CD4-positive, alpha-beta T cell (primary cell): ENCODE data around the gene REEP5. TPM values are rescaled to one million over a fixed set of nuclear protein-coding genes. Genes with fewer than 3 reads are reported as not detected.
"Not testable (repeated sequence)": the region's sequence is repeated elsewhere in the genome, so short reads cannot be mapped to it uniquely, and the experiment has no call there.

Experiments
- ATAC-seq: fragments of 200-7000 bp; cut with Tn5 transposase; one replicate; pipeline ENCODE4 v1.10.0; 2022; ENCODE audit warnings: mild to moderate bottlenecking; ENCODE audit not compliant: poor library complexity
- CTCF ChIA-PET: fragments of 350-600 bp; sonication (Branson Sonifier 250); formaldehyde crosslinking; loops from one replicate; lab custom pipeline; 2021; ENCODE audit warnings: antibody characterized with exemption, inconsistent platforms; lab: Charles Lee
- POLR2A ChIA-PET: fragments of 350-600 bp; sonication (Branson Sonifier 250); formaldehyde crosslinking; loops from one replicate; lab custom pipeline; 2021; ENCODE audit warnings: antibody characterized with exemption, inconsistent platforms; lab: Charles Lee
- DNase-seq, 14 experiments: peaks; one replicate each; pipeline ENCODE4 v3.0.0-alpha.2; 2013 to 2020; ENCODE audit warnings: mixed read lengths in 2 of 14
- H3K27ac ChIP-seq, 2 donors: one replicate each; pipeline versions ENCODE4 v1.5.1 to v1.7.0; 2013; ENCODE audit warnings: low read length in 2 of 2, low read depth in 1 of 2, mild to moderate bottlenecking in 1 of 2
- H3K27me3 ChIP-seq, 2 experiments: 1 replicate in 1 of 2; 2 replicates in 1 of 2; pipeline versions ENCODE4 v1.6.1 to v1.7.0; 2013; ENCODE audit warnings: low read length in 2 of 2, control low read depth in 1 of 2, mild to moderate bottlenecking in 1 of 2, moderate library complexity in 1 of 2; ENCODE audit not compliant: insufficient read depth in 2 of 2, control insufficient read depth in 1 of 2
- H3K36me3 ChIP-seq: one replicate; pipeline ENCODE4 v1.6.1; 2013; ENCODE audit warnings: low read length, control low read depth; ENCODE audit not compliant: insufficient read depth
- H3K4me1 ChIP-seq: one replicate; pipeline ENCODE4 v1.6.1; 2013; ENCODE audit warnings: low read length, control low read depth; ENCODE audit not compliant: insufficient read depth
- H3K4me3 ChIP-seq: one replicate; pipeline ENCODE4 v1.5.1; 2013; ENCODE audit warnings: mild to moderate bottlenecking, low read length, moderate library complexity
- H3K9me3 ChIP-seq, 2 experiments: 1 replicate in 1 of 2; 2 replicates in 1 of 2; pipeline versions ENCODE4 v1.6.1 to v1.7.0; 2013; ENCODE audit warnings: low read length in 2 of 2, mild to moderate bottlenecking in 2 of 2, control low read depth in 1 of 2, moderate library complexity in 1 of 2; ENCODE audit not compliant: control insufficient read depth in 1 of 2, insufficient read depth in 1 of 2
- H3K27ac Mint-ChIP-seq: one replicate; pipeline ENCODE4 v1.8.0; 2020; ENCODE audit warnings: mixed read lengths
- H3K27me3 Mint-ChIP-seq: one replicate; pipeline ENCODE4 v1.8.0; 2021; ENCODE audit warnings: mixed read lengths
- H3K36me3 Mint-ChIP-seq: one replicate; pipeline ENCODE4 v1.8.0; 2021; ENCODE audit warnings: low read depth, mixed read lengths
- H3K4me1 Mint-ChIP-seq: one replicate; pipeline ENCODE4 v1.8.0; 2021; ENCODE audit warnings: low read depth, mixed read lengths
- H3K4me3 Mint-ChIP-seq: one replicate; pipeline ENCODE4 v1.8.0; 2020; ENCODE audit warnings: mild to moderate bottlenecking, mixed read lengths
- H3K9me3 Mint-ChIP-seq: one replicate; pipeline ENCODE4 v1.8.0; 2020; ENCODE audit warnings: mixed read lengths
- CTCF ChIP-seq: fragments of 200-600 bp; IDR thresholded peaks from one replicate; pipeline ENCODE4 v1.8.0; 2022; ENCODE audit warnings: antibody characterized with exemption, mild to moderate bottlenecking
- intact Hi-C, 2 experiments: fragments of 100-400 bp; cut with DNase I in 1 of 2; cut with micrococcal nuclease in 1 of 2; formaldehyde crosslinking; loops; one replicate each; pipeline versions ENCODE4 v1.15.1 to v1.9.0; 2023 to 2025; cut with DNase I, micrococcal nuclease
- total RNA-seq, 174 experiments: library from RNA in 2 of 174; stranded (reverse) in 2 of 174; gene quantifications; one replicate each; pipeline ENCODE4 v1.2.3 and lab custom pipeline; 2021 to 2026

REEP5 gene
- total RNA-seq, 2 experiments from 2014 or later = 25.3 to 26.6 TPM

GRCh38 chr5:112895682-112896081 lies 26.3 kb downstream of the REEP5 start:
- ATAC-seq = no peak
- no peaks in the 10 kb centered on the region for H3K27me3 ChIP-seq
- intact Hi-C loops = no loop called here
- peaks cover 71% of the 10 kb centered on the region for H3K36me3 Mint-ChIP-seq
- no peak for DNase-seq
- H3K27ac ChIP-seq = no peak overlapping the region
- H3K4me3 ChIP-seq = no peak overlapping the region
- ChIA-PET CTCF (interaction anchor here (1.3 to 2.1 kb wide), 4 partner anchors 17 to 35 kb away, joined by 3 to 5 read pairs (median 4); partner anchors contain the start of genes REEP5 and SRP19), POLR2A (interaction anchor here (1.1 to 1.5 kb wide), 2 partner anchors 8 to 26 kb away, joined by 3 to 4 read pairs; partner anchors contain the start of gene REEP5)
- peaks cover 45% of the 10 kb centered on the region for H3K36me3 ChIP-seq
- no peak for TF ChIP-seq CTCF
- no peaks in the 10 kb centered on the region for H3K9me3 Mint-ChIP-seq
- no peaks in the 10 kb centered on the region for H3K9me3 ChIP-seq
- H3K4me3 Mint-ChIP-seq = no peak overlapping the region
- no peak overlapping the region for H3K27ac Mint-ChIP-seq
- peaks cover 14% of the 10 kb centered on the region for H3K4me1 Mint-ChIP-seq
- peaks cover 2% of the 10 kb centered on the region for H3K4me1 ChIP-seq
- H3K27me3 Mint-ChIP-seq = no peaks in the 10 kb centered on the region

- Mint-ChIP-seq H3K27ac (no peak overlapping the region), H3K27me3 (no peaks in the 10 kb centered on the region), H3K9me3 (no peaks in the 10 kb centered on the region), H3K4me3 (no peak overlapping the region), H3K4me1 (peaks cover 26% of the 10 kb centered on the region), H3K36me3 (peaks cover 52% of the 10 kb centered on the region)
- no peak overlapping the region for H3K4me3 ChIP-seq
- no peaks in the 10 kb centered on the region for H3K27me3 ChIP-seq
- ChIA-PET POLR2A (no interaction called here), CTCF (interaction anchor here (1.3 kb wide), 1 partner anchor 45 kb away, joined by 4 read pairs; no protein-coding TSS in a partner anchor)
- H3K36me3 ChIP-seq = peaks cover 26% of the 10 kb centered on the region
- no peaks in the 10 kb centered on the region for H3K9me3 ChIP-seq
- TF ChIP-seq CTCF = no peak
- H3K27ac ChIP-seq = no peak overlapping the region
- ATAC-seq (no peak), DNase-seq (no peak)
- peaks cover 8% of the 10 kb centered on the region for H3K4me1 ChIP-seq
- intact Hi-C loops = no loop called here
Measured at GRCh38 chr5:112892776-112893175, 29.3 kb downstream of the REEP5 start.

GRCh38 chr5:112892066-112892465 lies 30.0 kb downstream of the REEP5 start:
- H3K27ac ChIP-seq, H3K27me3 Mint-ChIP-seq, H3K4me3 ChIP-seq, H3K4me3 Mint-ChIP-seq, ATAC-seq, intact Hi-C loops, POLR2A ChIA-PET, H3K9me3 Mint-ChIP-seq, H3K27ac Mint-ChIP-seq, H3K9me3 ChIP-seq, H3K27me3 ChIP-seq, H3K4me1 ChIP-seq, DNase-seq: not testable (repeated sequence)
- H3K36me3 Mint-ChIP-seq = peaks cover 45% of the 10 kb centered on the region
- CTCF ChIA-PET = interaction anchor here (1.3 kb wide), 1 partner anchor 44 kb away, joined by 4 read pairs; no protein-coding TSS in a partner anchor
- peaks cover 33% of the 10 kb centered on the region for H3K4me1 Mint-ChIP-seq
- H3K36me3 ChIP-seq = peaks cover 28% of the 10 kb centered on the region

GRCh38 chr5:112886975-112887374 lies 35.1 kb downstream of the REEP5 start:
- Histone ChIP-seq H3K9me3 (no peaks in the 10 kb centered on the region), H3K36me3 (peaks cover 55% of the 10 kb centered on the region), H3K27ac (peak overlapping the region in 1 of 2 donors; percentile 8), H3K4me3 (no peak overlapping the region), H3K27me3 (no peaks in the 10 kb centered on the region), H3K4me1 (peaks cover 14% of the 10 kb centered on the region)
- no peak for TF ChIP-seq CTCF
- CTCF ChIA-PET = interaction anchor here (1.1 kb wide), 1 partner anchor 8 kb away, joined by 3 read pairs; no protein-coding TSS in a partner anchor
- intact Hi-C loops = no loop called here
- peaks cover 12% of the 10 kb centered on the region for H3K36me3 Mint-ChIP-seq
- H3K27me3 Mint-ChIP-seq = no peaks in the 10 kb centered on the region
- H3K4me1 Mint-ChIP-seq = peaks cover 32% of the 10 kb centered on the region
- DNase-seq (peak in 6 of 14 experiments; percentile 8 to 43 (median 12)), ATAC-seq (peak; percentile 54)
- no peaks in the 10 kb centered on the region for H3K9me3 Mint-ChIP-seq
- H3K27ac Mint-ChIP-seq = peak overlapping the region; percentile 66
- no peak overlapping the region for H3K4me3 Mint-ChIP-seq
- POLR2A ChIA-PET = interaction anchor here (0.8 to 1.6 kb wide), 3 partner anchors 8 to 89 kb away, joined by 3 to 8 read pairs (median 4); partner anchors contain the start of gene DCP2
